Transverse colon (tissue), 3 donors: ENCODE results near the gene TMEM201.

Experiments used
- POLR2A ChIP-seq: fragments of 450-650 bp; IDR thresholded peaks from one replicate; pipeline ENCODE4 v1.6.1; 2016; ENCODE audit warnings: antibody characterized with exemption, mild to moderate bottlenecking, moderate library complexity
- TF ChIP-seq, protein P1 (sequence below), 5 experiments: fragments of 200-600 bp in 3 of 5; fragments of 450-650 bp in 2 of 5; sonication (generic) in 3 of 5; IDR thresholded peaks; 1 replicate in 2 of 5; 2 replicates in 3 of 5; pipeline ENCODE4 v1.5.1; 2016 to 2017; ENCODE audit warnings: antibody characterized with exemption in 5 of 5, inconsistent platforms in 3 of 5, mild to moderate bottlenecking in 2 of 5, moderate library complexity in 1 of 5

DNA sequence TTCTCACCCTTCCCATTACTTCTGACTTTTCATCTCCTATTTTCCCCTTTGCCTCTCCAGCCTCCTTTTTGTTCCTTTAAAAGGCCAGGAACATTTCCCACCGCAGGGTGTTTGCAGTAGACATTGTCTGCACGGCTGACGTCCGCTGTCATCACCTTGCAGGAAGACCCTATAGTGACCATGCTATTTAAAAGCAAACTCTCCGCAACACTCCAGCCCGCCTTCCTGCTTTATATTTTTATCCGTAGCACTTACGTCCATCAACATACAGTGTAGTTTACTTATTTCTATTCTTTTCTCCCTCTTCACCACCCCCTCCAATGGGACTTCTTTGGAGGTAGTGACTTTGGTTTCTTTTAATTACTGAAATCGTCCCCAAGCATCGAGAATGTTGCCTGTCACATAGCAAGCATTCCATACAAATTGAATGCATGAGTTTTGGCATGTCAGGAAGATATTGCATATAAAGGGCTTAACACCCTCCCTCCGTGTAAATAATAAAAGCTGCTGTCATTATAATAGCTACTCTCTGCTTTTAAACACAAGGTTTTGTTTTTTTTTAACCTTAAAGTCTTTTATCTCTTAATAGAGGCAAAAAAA is 29.7 kb upstream of the TMEM201 start:
- TF ChIP-seq POLR2A: no peak
- TF ChIP-seq, protein P1, sequence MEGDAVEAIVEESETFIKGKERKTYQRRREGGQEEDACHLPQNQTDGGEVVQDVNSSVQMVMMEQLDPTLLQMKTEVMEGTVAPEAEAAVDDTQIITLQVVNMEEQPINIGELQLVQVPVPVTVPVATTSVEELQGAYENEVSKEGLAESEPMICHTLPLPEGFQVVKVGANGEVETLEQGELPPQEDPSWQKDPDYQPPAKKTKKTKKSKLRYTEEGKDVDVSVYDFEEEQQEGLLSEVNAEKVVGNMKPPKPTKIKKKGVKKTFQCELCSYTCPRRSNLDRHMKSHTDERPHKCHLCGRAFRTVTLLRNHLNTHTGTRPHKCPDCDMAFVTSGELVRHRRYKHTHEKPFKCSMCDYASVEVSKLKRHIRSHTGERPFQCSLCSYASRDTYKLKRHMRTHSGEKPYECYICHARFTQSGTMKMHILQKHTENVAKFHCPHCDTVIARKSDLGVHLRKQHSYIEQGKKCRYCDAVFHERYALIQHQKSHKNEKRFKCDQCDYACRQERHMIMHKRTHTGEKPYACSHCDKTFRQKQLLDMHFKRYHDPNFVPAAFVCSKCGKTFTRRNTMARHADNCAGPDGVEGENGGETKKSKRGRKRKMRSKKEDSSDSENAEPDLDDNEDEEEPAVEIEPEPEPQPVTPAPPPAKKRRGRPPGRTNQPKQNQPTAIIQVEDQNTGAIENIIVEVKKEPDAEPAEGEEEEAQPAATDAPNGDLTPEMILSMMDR (IDR thresholded peaks at IDR 0.05): no peak
